GM10248 (cell line): ENCODE data around the gene ZNF878.
A peak's percentile ranks its signal among the peaks of the same experiment; 100 is the strongest.

Experiments used
- CTCF ChIA-PET: fragments of 300-600 bp; sonication (Branson Sonifier 250); formaldehyde crosslinking; extraction: SDS; loops from one replicate; lab custom pipeline; 2021; ENCODE audit warnings: antibody characterized with exemption; lab: Yijun Ruan, JAX
- POLR2A ChIA-PET: fragments of 350-650 bp; sonication (Branson Sonifier 250); formaldehyde crosslinking; extraction: SDS; loops from one replicate; lab custom pipeline; 2020; ENCODE audit warnings: antibody characterized with exemption; lab: Yijun Ruan, JAX
- DNase-seq: peaks from one replicate; pipeline ENCODE4 v3.0.0; 2012; ENCODE audit errors: extremely low spot score
- CTCF ChIP-seq: IDR thresholded peaks from 2 replicates; pipeline ENCODE4 v1.5.1; 2012; ENCODE audit warnings: mild to moderate bottlenecking, low read depth; ENCODE audit errors: extremely low read depth, missing control alignments, control extremely low read depth

The ZNF878 gene

GRCh38 chr19:12000152-12000981 is 52.4 kb downstream of the ZNF878 start:
- CTCF ChIA-PET: interaction anchor here (1.2 to 4.6 kb wide), 5 partner anchors 12 to 203 kb away, joined by 3 to 43 read pairs (median 6); partner anchors contain the start of gene ZNF700
- POLR2A ChIA-PET: interaction anchor here (0.9 to 1.3 kb wide), 3 partner anchors 12 to 35 kb away, joined by 3 to 4 read pairs (median 4); partner anchors contain the start of gene ZNF433
- DNase-seq: peak; percentile 72
- TF ChIP-seq CTCF: no peak

GRCh38 chr19:11995174-11995573 is 57.6 kb downstream of the ZNF878 start:
- no peak for DNase-seq
- ChIA-PET CTCF (interaction anchor here (1.3 kb wide), 1 partner anchor 71 kb away, joined by 4 read pairs; the partner anchor contains the start of gene ZNF700), POLR2A (interaction anchor here (0.7 kb wide), 1 partner anchor 8 kb away, joined by 4 read pairs; no protein-coding TSS in a partner anchor)
- no peak for TF ChIP-seq CTCF
